WTC11 (cell line): ENCODE results near the gene MAPKAP1. TPM values are rescaled to one million over a fixed set of nuclear protein-coding genes. Genes with fewer than 3 reads are reported as not detected.

Experiments
- ATAC-seq: fragments of 200-7000 bp; cut with Tn5 transposase; 2 replicates; pipeline ENCODE4 v1.10.0; 2021; ENCODE audit warnings: mild to moderate bottlenecking, moderate library complexity
- CTCF ChIA-PET: fragments of 300-600 bp; sonication (Branson Sonifier 250); formaldehyde crosslinking; loops from one replicate; lab custom pipeline; 2021; ENCODE audit warnings: antibody characterized with exemption; lab: Charles Lee
- POLR2A ChIA-PET: fragments of 350-600 bp; sonication (Branson Sonifier 250); formaldehyde crosslinking; loops from one replicate; lab custom pipeline; 2021; ENCODE audit warnings: antibody characterized with exemption; lab: Charles Lee
- DNase-seq: peaks from one replicate; pipeline ENCODE4 v3.0.0; 2021; ENCODE audit warnings: low spot score
- H3K27ac Mint-ChIP-seq: 2 replicates; pipeline ENCODE4 v1.8.0; 2021; ENCODE audit warnings: mixed read lengths
- H3K27me3 Mint-ChIP-seq: 2 replicates; pipeline ENCODE4 v1.8.0; 2021; ENCODE audit warnings: low read depth, mild to moderate bottlenecking, moderate library complexity, mixed read lengths
- H3K36me3 Mint-ChIP-seq: 2 replicates; pipeline ENCODE4 v1.8.0; 2021; ENCODE audit warnings: mixed read lengths
- H3K4me1 Mint-ChIP-seq: 2 replicates; pipeline ENCODE4 v1.8.0; 2022; ENCODE audit warnings: mixed read lengths
- H3K4me3 Mint-ChIP-seq: 2 replicates; pipeline ENCODE4 v1.8.0; 2021; ENCODE audit warnings: mild to moderate bottlenecking, moderate library complexity, mixed read lengths
- H3K9me3 Mint-ChIP-seq: 2 replicates; pipeline ENCODE4 v1.8.0; 2021; ENCODE audit warnings: mixed read lengths
- CDX4 ChIP-seq: fragments of 250-450 bp; sonication (Bioruptor Pico); IDR thresholded peaks from 2 replicates; pipeline ENCODE4 v1.9.0; 2021; ENCODE audit warnings: moderate library complexity, mild to moderate bottlenecking, inconsistent platforms, borderline replicate concordance
- FOXK1 ChIP-seq: sonication (generic); formaldehyde crosslinking; IDR thresholded peaks from 2 replicates; pipeline ENCODE4 v1.8.0; 2022; ENCODE audit warnings: mild to moderate bottlenecking, moderate library complexity, missing genetic modification reagents
- HMGXB4 ChIP-seq: sonication (generic); formaldehyde crosslinking; IDR thresholded peaks from 2 replicates; pipeline ENCODE4 v1.8.1; 2023; ENCODE audit warnings: mild to moderate bottlenecking, moderate library complexity, missing genetic modification reagents
- JUN ChIP-seq: sonication (generic); formaldehyde crosslinking; IDR thresholded peaks from 2 replicates; pipeline ENCODE4 v1.8.0; 2023; ENCODE audit warnings: mild to moderate bottlenecking, missing genetic modification reagents
- MLX ChIP-seq: sonication (generic); formaldehyde crosslinking; IDR thresholded peaks from 2 replicates; pipeline ENCODE4 v1.8.1; 2023; ENCODE audit warnings: mild to moderate bottlenecking, missing genetic modification reagents, moderate library complexity
- NFATC4 ChIP-seq: fragments of 250-450 bp; sonication (Bioruptor Pico); IDR thresholded peaks from 2 replicates; pipeline ENCODE4 v1.9.0; 2021; ENCODE audit warnings: mild to moderate bottlenecking
- NFE2L1 ChIP-seq: sonication (generic); formaldehyde crosslinking; IDR thresholded peaks from 2 replicates; pipeline ENCODE4 v1.8.1; 2023; ENCODE audit warnings: missing genetic modification reagents
- NR1H2 ChIP-seq: sonication (generic); formaldehyde crosslinking; IDR thresholded peaks from 2 replicates; pipeline ENCODE4 v1.9.0; 2021; ENCODE audit warnings: mild to moderate bottlenecking, moderate library complexity, missing genetic modification reagents
- PRDM15 ChIP-seq: sonication (generic); formaldehyde crosslinking; IDR thresholded peaks from 2 replicates; pipeline ENCODE4 v1.8.0; 2022; ENCODE audit warnings: missing genetic modification reagents
- PRRX2 ChIP-seq: fragments of 250-450 bp; sonication (Bioruptor Pico); IDR thresholded peaks from 2 replicates; pipeline ENCODE4 v1.8.0; 2021; ENCODE audit warnings: mild to moderate bottlenecking
- RELA ChIP-seq: sonication (generic); formaldehyde crosslinking; IDR thresholded peaks from 2 replicates; pipeline ENCODE4 v1.8.1; 2022; ENCODE audit warnings: missing genetic modification reagents, mild to moderate bottlenecking, borderline replicate concordance
- TP53 ChIP-seq: sonication (generic); formaldehyde crosslinking; IDR thresholded peaks from 2 replicates; pipeline ENCODE4 v1.8.1; 2023; ENCODE audit warnings: mild to moderate bottlenecking, missing genetic modification reagents
- ZBTB21 ChIP-seq: sonication (generic); formaldehyde crosslinking; IDR thresholded peaks from 2 replicates; pipeline ENCODE4 v1.8.1; 2023; ENCODE audit warnings: mild to moderate bottlenecking, missing genetic modification reagents, borderline replicate concordance
- ZBTB43 ChIP-seq: sonication (generic); formaldehyde crosslinking; IDR thresholded peaks from 2 replicates; pipeline ENCODE4 v1.8.1; 2023; ENCODE audit warnings: mild to moderate bottlenecking, missing genetic modification reagents
- ZMAT4 ChIP-seq: fragments of 250-450 bp; sonication (Bioruptor Pico); IDR thresholded peaks from 2 replicates; pipeline ENCODE4 v1.9.0; 2021; ENCODE audit warnings: mild to moderate bottlenecking
- ZNF232 ChIP-seq: sonication (generic); formaldehyde crosslinking; IDR thresholded peaks from 2 replicates; pipeline ENCODE4 v1.8.0; 2022; ENCODE audit warnings: mild to moderate bottlenecking, missing genetic modification reagents
- ZSCAN18 ChIP-seq: fragments of 250-450 bp; sonication (Bioruptor Pico); IDR thresholded peaks from 2 replicates; pipeline ENCODE4 v2.1.2; 2022; ENCODE audit warnings: mild to moderate bottlenecking, moderate library complexity
- total RNA-seq: library from RNA; stranded (reverse); gene quantifications from 3 replicates; pipeline ENCODE4 v1.2.3, GENCODE V29; 2021

MAPKAP1 gene
- total RNA-seq, 1 experiment from 2014 or later = 111 TPM

- no peak for ATAC-seq
- CTCF ChIA-PET = interaction anchor here (0.7 kb wide), 2 partner anchors 564 to 869 kb away, joined by 3 read pairs; no protein-coding TSS in a partner anchor
- Mint-ChIP-seq H3K27me3 (peaks cover 23% of the 10 kb centered on the region), H3K4me3 (no peak overlapping the region), H3K4me1 (peaks cover 11% of the 10 kb centered on the region)
- TF ChIP-seq CDX4 (CRISPR knock-in tag) (no peak), ZNF232 (CRISPR knock-in tag) (no peak), RELA (no peak), JUN (CRISPR knock-in tag) (no peak), TP53 (CRISPR knock-in tag) (no peak), HMGXB4 (CRISPR knock-in tag) (no peak), ZMAT4 (no peak), ZBTB43 (CRISPR knock-in tag) (no peak), NR1H2 (no peak), PRRX2 (CRISPR knock-in tag) (no peak), NFATC4 (CRISPR knock-in tag) (no peak), FOXK1 (CRISPR knock-in tag) (no peak), MLX (no peak), PRDM15 (CRISPR knock-in tag) (no peak), ZBTB21 (CRISPR knock-in tag) (no peak), NFE2L1 (CRISPR knock-in tag) (no peak), ZSCAN18 (CRISPR knock-in tag) (no peak)
- TF ChIP-seq, all 79 proteins: peak for 0
- H3K9me3 Mint-ChIP-seq = peaks cover 1% of the 10 kb centered on the region; the same call in 1 of the 2 replicates
- no peak overlapping the region for H3K27ac Mint-ChIP-seq
- POLR2A ChIA-PET = no interaction called here
- DNase-seq = no peak
- H3K36me3 Mint-ChIP-seq = no peaks in the 10 kb centered on the region
These were observed 302.3 kb downstream of the MAPKAP1 start for GRCh38 chr9:125404733-125405132.
